IPS DF 19.7 (cell line): ENCODE measurements around the gene TFF2.

Experiments used
- DNase-seq: peaks from one replicate; pipeline ENCODE4 v3.0.0-alpha.2; 2013; ENCODE audit warnings: low read depth, low spot score

Gene TFF2

GRCh38 chr21:42350927-42351426, at the start of gene TFF2:
Gene TFF2 (minus strand): TSS chr21:42350994. CDS start chr21:42350957, 37 bp downstream.
- DNase-seq: no peak

GRCh38 chr21:42400525-42400924, 49.7 kb upstream of the TFF2 start:
- no peak for DNase-seq

GRCh38 chr21:42398436-42399028, 47.7 kb upstream of the TFF2 start:
- no peak for DNase-seq

- DNase-seq: no peak
Observed at GRCh38 chr21:42397746-42398394, 47.1 kb upstream of the TFF2 start.

GRCh38 chr21:42396799-42397745, 46.3 kb upstream of the TFF2 start:
- DNase-seq: no peak

- DNase-seq: no peak
Observed at GRCh38 chr21:42395905-42396651, 45.3 kb upstream of the TFF2 start, which contains the start of gene TMPRSS3. Gene TMPRSS3 (minus strand): TSS chr21:42396052. CDS start chr21:42395417, 635 bp downstream.

GRCh38 chr21:42395302-42395701, 44.5 kb upstream of the TFF2 start:
- DNase-seq: no peak

GRCh38 chr21:42393443-42393950, 42.7 kb upstream of the TFF2 start:
- DNase-seq: no peak

- DNase-seq: no peak
Observed at GRCh38 chr21:42392731-42393442, 42.1 kb upstream of the TFF2 start.

GRCh38 chr21:42391297-42391696, 40.5 kb upstream of the TFF2 start:
- DNase-seq: no peak

GRCh38 chr21:42390696-42391095, 39.9 kb upstream of the TFF2 start:
- DNase-seq: no peak

GRCh38 chr21:42390193-42390592, 39.4 kb upstream of the TFF2 start:
- no peak for DNase-seq

- DNase-seq: no peak
Observed at GRCh38 chr21:42389449-42389835, 38.6 kb upstream of the TFF2 start.

- peak; percentile 7 for DNase-seq
Observed at GRCh38 chr21:42388740-42389448, 38.1 kb upstream of the TFF2 start.

- no peak for DNase-seq
Observed at GRCh38 chr21:42387843-42388340, 37.1 kb upstream of the TFF2 start.

GRCh38 chr21:42387164-42387563, 36.4 kb upstream of the TFF2 start:
- DNase-seq: no peak

GRCh38 chr21:42386034-42386591, 35.3 kb upstream of the TFF2 start:
- no peak for DNase-seq

GRCh38 chr21:42385619-42386018, 34.8 kb upstream of the TFF2 start:
- no peak for DNase-seq

GRCh38 chr21:42384989-42385388, 34.2 kb upstream of the TFF2 start:
- DNase-seq: no peak
